Measurements from ENCODE around the gene CCDC71. TPM values are rescaled to one million over a fixed set of nuclear protein-coding genes. Genes with fewer than 3 reads are reported as not detected.

CCDC71 gene
- total and polyA plus RNA-seq, 2 donors (not counting 3 experiments of a cell fraction or from before 2014, with no cell fraction given) = 23.5 to 41.6 TPM

DNA sequence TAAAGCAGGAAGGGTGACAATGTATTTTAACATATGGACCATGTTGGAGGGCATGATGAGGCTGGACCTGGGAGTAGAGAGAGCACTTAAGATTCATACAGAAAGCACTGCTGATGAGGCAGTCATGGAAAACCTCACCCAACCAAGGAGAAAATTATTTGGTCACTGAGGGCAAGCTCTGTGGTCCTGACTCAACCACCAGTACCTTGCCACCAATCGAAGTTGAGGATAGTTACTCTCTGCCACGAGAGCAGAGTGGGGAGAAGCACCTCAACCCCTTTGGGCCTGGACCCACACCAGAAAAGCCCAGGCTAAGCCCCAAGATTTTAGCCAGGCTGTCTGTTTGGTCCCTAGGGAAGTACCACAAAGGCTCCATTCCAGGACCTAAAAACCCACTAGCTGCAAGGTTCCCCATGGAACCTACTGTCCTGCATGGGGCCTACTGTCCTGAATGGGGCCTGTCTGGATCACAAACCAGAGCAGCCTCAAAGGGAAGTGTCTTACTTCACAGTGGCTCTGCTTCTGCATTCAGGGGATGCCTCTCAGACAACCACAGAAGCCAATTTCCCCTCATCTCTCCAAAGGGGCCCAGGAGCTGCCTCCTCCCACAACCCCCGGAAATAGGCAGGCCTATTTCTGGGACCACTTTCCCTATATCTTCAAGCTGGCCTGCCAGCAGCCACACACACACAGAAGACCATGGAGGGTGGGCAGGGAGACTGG, 4.2 kb downstream of the CCDC71 start:
- no peaks in the 10 kb centered on the region for H3K9me1 ChIP-seq (replicated peaks; ENCODE audit: control insufficient read depth, extremely low read depth, insufficient read depth, low read length)
- no peak overlapping the region for H2AFZ ChIP-seq (ENCODE audit: low read depth, low read length)
- no TSS peak for BruUV-seq (replicated peaks)
- H3K9me3 ChIP-seq (replicated peaks; ENCODE audit: control insufficient read depth, insufficient read depth, low read length) = no peaks in the 10 kb centered on the region
- H3K9ac ChIP-seq (replicated peaks; ENCODE audit: extremely low read depth, insufficient read depth, low read length) = no peak overlapping the region
- H4K20me1 ChIP-seq (replicated peaks; ENCODE audit: control insufficient read depth, extremely low read depth, insufficient read depth, low read length) = no peaks in the 10 kb centered on the region
- DNase-seq (ENCODE audit: low read depth, low spot score) (no peak), FAIRE-seq (no peak)
- no peaks in the 10 kb centered on the region for H3K27me3 ChIP-seq (ENCODE audit: control insufficient read depth in 2 of 2, insufficient read depth in 2 of 2, low read length in 2 of 2)
- ChIA-PET POLR2A (no interaction called here), CTCF (no interaction called here)
- H3K79me2 ChIP-seq (ENCODE audit: control insufficient read depth, insufficient read depth, low read length) = peaks cover 22% of the 10 kb centered on the region
- intact Hi-C loops (cut with micrococcal nuclease) (no loop called here), dilution Hi-C loops (cut with MboI; ENCODE audit: extremely low pct_ligation_motif_present, low sequenced_read_pairs) (no loop called here)
- no peak overlapping the region for H3K4me2 ChIP-seq (ENCODE audit: insufficient read depth, low read length)
- H3K36me3 ChIP-seq (ENCODE audit: control insufficient read depth in 2 of 2, extremely low read depth in 1 of 2, insufficient read depth in 2 of 2, low read length in 2 of 2) = peaks cover 2 to 16% of the 10 kb centered on the region in 2 experiments
- TF ChIP-seq POLR2AphosphoS5 (IDR thresholded peaks at IDR 0.05; ENCODE audit: insufficient read depth, low read depth, low read length) = no peak
- peak; percentile 19 for TF ChIP-seq POLR2A (IDR thresholded peaks at IDR 0.05; ENCODE audit: low read depth, low read length)
- peaks cover 15% of the 10 kb centered on the region for H3K4me1 ChIP-seq (ENCODE audit: control insufficient read depth, extremely low read depth, insufficient read depth, low read length)
- no peak overlapping the region for H3K4me3 ChIP-seq (replicated peaks in 1 of 3; ENCODE audit: insufficient read depth in 1 of 3, low read depth in 1 of 3, low read length in 3 of 3)
- H3K27ac ChIP-seq (ENCODE audit: insufficient read depth, low read depth, low read length) = no peak overlapping the region

DNA sequence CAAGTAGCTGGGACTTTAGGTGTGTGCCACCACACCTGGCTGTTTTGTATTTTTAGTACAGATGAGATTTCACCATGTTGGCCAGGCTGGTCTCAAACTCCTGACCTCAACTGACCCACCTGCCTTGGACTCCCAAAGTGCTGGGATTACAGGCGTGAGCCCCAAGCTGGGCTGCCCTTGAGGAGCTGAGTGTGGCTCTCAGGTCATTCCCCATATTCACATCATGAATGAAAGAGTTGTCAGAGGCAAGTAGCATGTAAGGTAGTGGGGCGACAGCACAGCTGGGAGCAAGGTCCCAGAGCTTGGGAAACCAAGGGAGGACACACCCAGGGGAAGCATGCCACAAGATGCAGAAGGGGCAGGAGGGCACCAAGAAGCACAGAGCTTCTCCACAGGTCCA, 4.9 kb downstream of the CCDC71 start:
- no peaks in the 10 kb centered on the region for H3K27me3 ChIP-seq (ENCODE audit: control insufficient read depth in 2 of 2, insufficient read depth in 2 of 2, low read length in 2 of 2)
- no peak overlapping the region for H3K9ac ChIP-seq (replicated peaks; ENCODE audit: extremely low read depth, insufficient read depth, low read length)
- FAIRE-seq (no peak), DNase-seq (ENCODE audit: low read depth, low spot score) (no peak)
- no TSS peak for BruUV-seq (replicated peaks)
- no peak overlapping the region for H3K27ac ChIP-seq (ENCODE audit: insufficient read depth, low read depth, low read length)
- intact Hi-C loops (cut with micrococcal nuclease) (no loop called here), dilution Hi-C loops (cut with MboI; ENCODE audit: extremely low pct_ligation_motif_present, low sequenced_read_pairs) (no loop called here)
- no peaks in the 10 kb centered on the region for H3K9me1 ChIP-seq (replicated peaks; ENCODE audit: control insufficient read depth, extremely low read depth, insufficient read depth, low read length)
- CTCF ChIA-PET = no interaction called here
- no peaks in the 10 kb centered on the region for H4K20me1 ChIP-seq (replicated peaks; ENCODE audit: control insufficient read depth, extremely low read depth, insufficient read depth, low read length)
- H3K36me3 ChIP-seq (ENCODE audit: control insufficient read depth in 2 of 2, extremely low read depth in 1 of 2, insufficient read depth in 2 of 2, low read length in 2 of 2) = peaks cover 2 to 16% of the 10 kb centered on the region in 2 experiments
- TF ChIP-seq EZH2 (IDR thresholded peaks at IDR 0.05; ENCODE audit: borderline replicate concordance, low read depth, low read length, severe bottlenecking) (no peak), POLR2AphosphoS5 (IDR thresholded peaks at IDR 0.05; ENCODE audit: insufficient read depth, low read depth, low read length) (no peak), MYC (IDR thresholded peaks at IDR 0.05; ENCODE audit: low read depth, low read length) (no peak), JUN (IDR thresholded peaks at IDR 0.05; ENCODE audit: borderline replicate concordance, insufficient read depth, insufficient read length, low read depth) (no peak)
- TF ChIP-seq, protein P1, sequence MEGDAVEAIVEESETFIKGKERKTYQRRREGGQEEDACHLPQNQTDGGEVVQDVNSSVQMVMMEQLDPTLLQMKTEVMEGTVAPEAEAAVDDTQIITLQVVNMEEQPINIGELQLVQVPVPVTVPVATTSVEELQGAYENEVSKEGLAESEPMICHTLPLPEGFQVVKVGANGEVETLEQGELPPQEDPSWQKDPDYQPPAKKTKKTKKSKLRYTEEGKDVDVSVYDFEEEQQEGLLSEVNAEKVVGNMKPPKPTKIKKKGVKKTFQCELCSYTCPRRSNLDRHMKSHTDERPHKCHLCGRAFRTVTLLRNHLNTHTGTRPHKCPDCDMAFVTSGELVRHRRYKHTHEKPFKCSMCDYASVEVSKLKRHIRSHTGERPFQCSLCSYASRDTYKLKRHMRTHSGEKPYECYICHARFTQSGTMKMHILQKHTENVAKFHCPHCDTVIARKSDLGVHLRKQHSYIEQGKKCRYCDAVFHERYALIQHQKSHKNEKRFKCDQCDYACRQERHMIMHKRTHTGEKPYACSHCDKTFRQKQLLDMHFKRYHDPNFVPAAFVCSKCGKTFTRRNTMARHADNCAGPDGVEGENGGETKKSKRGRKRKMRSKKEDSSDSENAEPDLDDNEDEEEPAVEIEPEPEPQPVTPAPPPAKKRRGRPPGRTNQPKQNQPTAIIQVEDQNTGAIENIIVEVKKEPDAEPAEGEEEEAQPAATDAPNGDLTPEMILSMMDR (IDR thresholded peaks at IDR 0.05; ENCODE audit: extremely low read depth in 1 of 2, insufficient read depth in 1 of 2, low read depth in 1 of 2, low read length in 2 of 2) = no peak
- H3K79me2 ChIP-seq (ENCODE audit: control insufficient read depth, insufficient read depth, low read length) = peaks cover 16% of the 10 kb centered on the region
- no peak overlapping the region for H2AFZ ChIP-seq (ENCODE audit: low read depth, low read length)
- H3K4me2 ChIP-seq (ENCODE audit: insufficient read depth, low read length) = no peak overlapping the region
- H3K4me1 ChIP-seq (ENCODE audit: control insufficient read depth, extremely low read depth, insufficient read depth, low read length) = peaks cover 8% of the 10 kb centered on the region
- H3K9me3 ChIP-seq (replicated peaks; ENCODE audit: control insufficient read depth, insufficient read depth, low read length) = no peaks in the 10 kb centered on the region
- POLR2A ChIA-PET = no interaction called here
- no peak overlapping the region for H3K4me3 ChIP-seq (replicated peaks in 1 of 3; ENCODE audit: insufficient read depth in 1 of 3, low read depth in 1 of 3, low read length in 3 of 3)
